Coronary artery (tissue), 2 donors: ENCODE measurements around the gene SAC3D1.

Source experiments
- DNase-seq: peaks from one replicate; pipeline ENCODE4 v3.0.0-alpha.2; 2017; ENCODE audit warnings: low spot score
- H3K27ac ChIP-seq, 2 donors: fragments of 200-600 bp; sonication (generic); one replicate each; pipeline ENCODE4 v1.5.1; 2016 to 2019
- H3K4me3 ChIP-seq: fragments of 200-600 bp; sonication (generic); 2 replicates; pipeline ENCODE4 v1.5.1; 2016; ENCODE audit warnings: mild to moderate bottlenecking, moderate library complexity
- TF ChIP-seq, protein P1 (sequence below): fragments of 200-600 bp; sonication (generic); IDR thresholded peaks from one replicate; pipeline ENCODE4 v1.5.1; 2019; ENCODE audit warnings: antibody characterized with exemption

Gene SAC3D1

DNA sequence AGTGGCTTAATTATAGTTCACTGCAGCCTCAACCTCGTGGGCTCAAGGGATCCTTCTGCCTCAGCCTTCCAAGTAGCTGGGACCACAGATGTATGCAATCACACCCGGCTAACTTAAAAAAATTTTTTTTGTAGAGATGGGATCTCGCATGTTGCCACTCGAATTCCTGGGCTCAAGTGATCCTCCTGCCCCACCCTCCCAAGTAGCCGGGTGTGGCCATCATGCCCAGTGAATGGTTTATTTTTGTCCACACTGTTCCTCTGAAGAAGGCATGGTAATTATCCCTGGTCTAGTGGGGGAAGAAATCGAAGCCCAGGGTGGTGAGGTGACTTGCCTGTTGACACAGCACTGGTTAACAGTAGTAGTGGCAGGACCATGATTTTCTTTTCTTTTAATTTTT lies 1.9 kb downstream of the SAC3D1 start:
- TF ChIP-seq, protein P1, sequence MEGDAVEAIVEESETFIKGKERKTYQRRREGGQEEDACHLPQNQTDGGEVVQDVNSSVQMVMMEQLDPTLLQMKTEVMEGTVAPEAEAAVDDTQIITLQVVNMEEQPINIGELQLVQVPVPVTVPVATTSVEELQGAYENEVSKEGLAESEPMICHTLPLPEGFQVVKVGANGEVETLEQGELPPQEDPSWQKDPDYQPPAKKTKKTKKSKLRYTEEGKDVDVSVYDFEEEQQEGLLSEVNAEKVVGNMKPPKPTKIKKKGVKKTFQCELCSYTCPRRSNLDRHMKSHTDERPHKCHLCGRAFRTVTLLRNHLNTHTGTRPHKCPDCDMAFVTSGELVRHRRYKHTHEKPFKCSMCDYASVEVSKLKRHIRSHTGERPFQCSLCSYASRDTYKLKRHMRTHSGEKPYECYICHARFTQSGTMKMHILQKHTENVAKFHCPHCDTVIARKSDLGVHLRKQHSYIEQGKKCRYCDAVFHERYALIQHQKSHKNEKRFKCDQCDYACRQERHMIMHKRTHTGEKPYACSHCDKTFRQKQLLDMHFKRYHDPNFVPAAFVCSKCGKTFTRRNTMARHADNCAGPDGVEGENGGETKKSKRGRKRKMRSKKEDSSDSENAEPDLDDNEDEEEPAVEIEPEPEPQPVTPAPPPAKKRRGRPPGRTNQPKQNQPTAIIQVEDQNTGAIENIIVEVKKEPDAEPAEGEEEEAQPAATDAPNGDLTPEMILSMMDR: no peak
- H3K4me3 ChIP-seq: no peak overlapping the region
- no peak overlapping the region for H3K27ac ChIP-seq
- DNase-seq: no peak

DNA sequence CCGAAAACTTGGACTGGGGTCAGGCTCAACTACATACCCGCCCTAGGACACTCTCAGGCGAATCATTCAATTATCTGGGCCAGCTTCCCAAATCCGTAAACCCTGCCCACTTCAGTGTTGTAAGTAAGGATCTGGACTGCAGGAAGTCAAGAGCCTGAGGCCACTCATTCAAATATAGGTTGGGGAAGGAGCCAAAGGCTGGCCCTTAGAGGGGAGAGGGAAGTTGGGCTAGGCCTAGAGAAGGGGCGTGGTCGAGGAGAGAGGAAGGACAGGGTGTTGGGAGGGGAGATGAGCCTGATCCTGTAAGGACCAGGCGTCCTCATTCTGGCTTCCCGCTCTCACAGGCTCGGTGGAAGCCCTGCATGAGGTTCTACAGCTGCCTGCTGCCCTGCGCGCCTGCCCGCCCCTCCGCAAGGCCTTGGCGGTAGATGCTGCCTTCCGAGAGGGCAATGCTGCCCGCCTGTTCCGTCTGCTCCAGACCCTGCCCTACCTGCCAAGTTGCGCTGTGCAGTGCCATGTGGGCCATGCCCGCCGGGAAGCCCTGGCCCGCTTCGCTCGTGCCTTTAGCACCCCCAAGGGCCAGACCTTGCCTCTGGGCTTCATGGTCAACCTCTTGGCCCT lies 3.0 kb downstream of the SAC3D1 start:
- peak overlapping the region in 1 of 2 donors; percentile 21 for H3K27ac ChIP-seq
- TF ChIP-seq, protein P1: no peak
- H3K4me3 ChIP-seq: no peak overlapping the region
- DNase-seq: no peak

DNA sequence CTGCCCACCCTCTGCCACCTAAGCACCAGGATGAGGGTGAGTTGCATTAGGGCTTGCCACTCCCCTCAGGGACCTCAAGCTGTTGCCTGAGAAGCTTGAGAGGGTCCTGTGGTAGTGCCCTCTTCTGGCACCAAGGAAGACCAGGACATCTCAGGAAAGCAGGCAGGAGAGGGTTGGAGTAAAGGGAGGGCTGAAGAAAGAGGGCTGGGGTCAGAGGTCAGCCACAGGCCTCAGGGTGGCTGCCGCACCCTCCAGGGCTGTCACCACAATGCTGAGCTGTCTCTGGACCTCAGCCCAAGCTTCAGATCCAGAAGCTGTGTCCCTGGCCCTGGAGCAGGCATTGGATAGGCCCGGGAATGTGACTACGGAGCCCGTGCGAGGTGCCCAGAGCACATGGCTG lies 4.1 kb downstream of the SAC3D1 start:
- Histone ChIP-seq H3K4me3 (no peak overlapping the region), H3K27ac (no peak overlapping the region)
- TF ChIP-seq, protein P1: no peak
- no peak for DNase-seq

DNA sequence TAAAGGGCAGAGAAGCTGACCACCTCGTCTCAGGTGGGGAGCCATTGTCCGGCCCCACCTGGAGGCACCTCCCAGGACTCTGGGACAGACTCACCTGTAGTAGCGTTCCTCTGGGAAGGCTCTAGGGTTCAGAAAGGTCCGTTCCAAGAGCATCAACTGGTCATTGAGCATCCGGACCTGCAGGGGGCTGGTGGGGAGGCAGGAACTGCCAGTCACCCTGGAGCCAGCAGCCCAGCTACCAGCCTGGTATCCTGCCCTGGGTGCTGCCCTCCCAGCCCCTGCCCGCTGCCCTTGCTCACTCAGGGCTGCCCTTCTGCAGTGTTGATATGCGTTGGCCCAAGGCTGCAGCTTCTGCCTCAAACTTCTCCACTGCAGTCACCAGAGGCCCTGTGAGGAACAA lies 4.7 kb downstream of the SAC3D1 start:
- H3K27ac ChIP-seq: no peak overlapping the region
- no peak overlapping the region for H3K4me3 ChIP-seq
- DNase-seq: no peak
- TF ChIP-seq, protein P1: no peak

DNA sequence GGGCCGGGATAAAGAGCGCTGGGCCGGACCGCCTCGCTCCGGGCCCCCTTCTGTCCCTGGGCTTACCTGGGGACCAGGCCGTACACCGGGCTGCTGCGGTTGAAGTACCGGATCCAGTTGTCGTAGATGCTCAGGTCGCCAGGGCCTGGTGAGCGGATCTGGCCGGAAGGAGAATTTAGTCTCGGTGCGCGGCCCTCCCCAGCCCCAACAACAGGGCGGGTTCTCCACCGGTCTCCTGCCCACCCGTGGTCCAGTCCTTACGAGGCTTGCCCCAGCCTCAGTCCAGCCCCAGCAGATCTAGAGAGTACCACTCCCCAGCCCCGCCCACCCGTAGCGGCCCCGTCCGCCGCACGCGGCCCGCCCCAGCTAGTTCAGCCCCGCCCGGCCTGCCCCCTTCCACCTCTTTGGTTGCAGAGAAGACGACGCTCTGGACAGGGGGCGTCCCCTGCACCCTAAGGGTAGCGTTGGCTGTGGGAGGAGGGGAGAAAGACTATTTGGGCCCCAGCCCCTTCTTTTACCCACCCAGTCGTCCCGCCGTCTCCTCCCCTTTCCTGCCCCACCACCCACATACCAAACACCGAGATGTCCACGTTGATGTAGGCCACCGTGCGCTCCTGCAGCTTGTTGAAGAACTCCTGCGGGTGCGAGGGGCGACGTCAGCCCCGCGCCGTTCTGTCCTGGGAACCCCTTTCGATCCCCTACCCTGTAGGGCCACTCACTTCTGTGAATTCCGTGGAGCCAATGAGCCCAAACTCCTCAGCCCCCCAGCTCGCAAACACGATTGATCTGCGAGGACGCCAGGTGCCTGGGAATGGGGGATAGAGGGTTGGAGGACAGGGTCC lies 6.8 kb downstream of the SAC3D1 start:
- DNase-seq: no peak
- peak overlapping the region; percentile 81 for H3K4me3 ChIP-seq
- H3K27ac ChIP-seq: peak overlapping the region in 1 of 2 donors; percentile 76
- TF ChIP-seq, protein P1: no peak

DNA sequence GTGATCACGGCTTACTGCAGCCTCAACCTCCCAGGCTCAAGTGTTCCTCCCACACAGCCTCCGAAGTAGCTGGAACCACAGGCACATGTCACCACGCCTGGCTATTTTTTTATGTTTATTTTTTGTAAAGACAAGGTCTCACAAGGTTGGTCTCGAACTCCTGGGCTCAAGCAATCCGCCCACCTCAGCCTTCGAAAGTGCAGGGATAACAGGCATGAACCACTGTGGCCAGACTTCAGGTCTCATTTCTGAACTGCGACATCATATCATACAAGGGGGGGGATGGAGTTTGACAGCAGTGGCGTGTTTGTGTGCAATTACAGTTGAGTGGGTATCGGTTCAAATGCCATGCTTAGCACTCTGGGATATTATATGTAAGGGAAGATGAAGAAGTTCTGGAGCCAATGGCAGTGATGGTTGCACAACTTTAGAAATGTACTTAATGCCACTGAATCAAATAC lies 10.4 kb downstream of the SAC3D1 start:
- Histone ChIP-seq H3K4me3 (no peak overlapping the region), H3K27ac (no peak overlapping the region)
- TF ChIP-seq, protein P1: no peak
- no peak for DNase-seq
